ENCODE data around the gene PROB1.
"Not testable (repeated sequence)": the region's sequence is repeated elsewhere in the genome, so short reads cannot be mapped to it uniquely, and the experiment has no call there.

Gene PROB1

GRCh38 chr5:139394654-139395566, at the start of gene PROB1:
PROB1 (minus strand) TSS chr5:139395104; CDS start chr5:139395081, 23 bp downstream.
- DNase-seq, result peak in 6 of 51 donors; percentile 13 to 38 (median 16)

DNA sequence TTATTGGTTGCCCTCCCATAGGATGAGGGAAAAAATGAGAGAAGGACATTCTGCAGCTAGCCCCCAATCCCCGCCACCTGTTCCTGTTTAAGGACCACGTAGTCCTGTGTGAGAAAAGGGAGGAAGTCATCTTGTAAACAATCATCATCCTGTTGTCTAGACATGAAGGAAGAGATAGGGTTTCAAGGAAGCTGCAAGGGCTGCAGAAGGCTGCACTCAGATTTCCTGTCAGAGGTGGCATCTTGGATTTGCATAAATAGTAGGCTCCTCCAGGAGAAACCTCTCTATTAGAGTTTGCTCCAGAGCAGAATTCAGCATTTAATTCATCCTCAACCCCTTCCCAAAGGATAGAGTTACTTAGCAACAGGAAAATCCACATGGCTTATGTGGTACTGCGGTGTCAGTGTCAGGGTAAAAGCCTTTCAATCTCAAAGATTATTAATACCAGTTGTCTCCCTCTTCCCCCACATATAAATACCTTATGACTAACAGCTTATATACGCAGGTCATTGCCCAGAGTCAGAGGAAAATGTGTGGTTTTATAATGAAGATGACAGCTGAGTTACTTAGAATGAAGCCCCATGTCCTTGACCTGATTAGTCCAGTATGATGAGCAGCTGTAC, 49.0 kb upstream of the PROB1 start:
- no peak for DNase-seq

DNA sequence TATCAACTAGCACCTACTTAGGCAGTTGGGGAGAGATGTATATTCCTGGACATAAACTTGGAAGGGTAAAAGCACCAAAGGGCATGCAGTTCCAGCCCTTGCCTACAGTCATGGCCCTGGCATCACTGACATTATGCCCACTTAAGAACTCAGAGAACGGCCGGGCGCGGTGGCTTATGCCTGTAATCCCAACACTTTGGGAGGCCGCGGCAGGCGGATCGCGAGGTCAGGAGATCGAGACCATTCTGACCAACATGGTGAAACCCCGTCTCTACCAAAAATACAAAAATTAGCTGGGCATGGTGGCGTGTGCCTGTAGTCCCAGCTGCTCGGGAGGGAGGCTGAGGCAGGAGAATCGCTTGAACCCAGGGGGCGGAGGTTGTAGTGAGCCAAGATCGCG, 45.5 kb upstream of the PROB1 start:
- not testable (repeated sequence) for DNase-seq

DNA sequence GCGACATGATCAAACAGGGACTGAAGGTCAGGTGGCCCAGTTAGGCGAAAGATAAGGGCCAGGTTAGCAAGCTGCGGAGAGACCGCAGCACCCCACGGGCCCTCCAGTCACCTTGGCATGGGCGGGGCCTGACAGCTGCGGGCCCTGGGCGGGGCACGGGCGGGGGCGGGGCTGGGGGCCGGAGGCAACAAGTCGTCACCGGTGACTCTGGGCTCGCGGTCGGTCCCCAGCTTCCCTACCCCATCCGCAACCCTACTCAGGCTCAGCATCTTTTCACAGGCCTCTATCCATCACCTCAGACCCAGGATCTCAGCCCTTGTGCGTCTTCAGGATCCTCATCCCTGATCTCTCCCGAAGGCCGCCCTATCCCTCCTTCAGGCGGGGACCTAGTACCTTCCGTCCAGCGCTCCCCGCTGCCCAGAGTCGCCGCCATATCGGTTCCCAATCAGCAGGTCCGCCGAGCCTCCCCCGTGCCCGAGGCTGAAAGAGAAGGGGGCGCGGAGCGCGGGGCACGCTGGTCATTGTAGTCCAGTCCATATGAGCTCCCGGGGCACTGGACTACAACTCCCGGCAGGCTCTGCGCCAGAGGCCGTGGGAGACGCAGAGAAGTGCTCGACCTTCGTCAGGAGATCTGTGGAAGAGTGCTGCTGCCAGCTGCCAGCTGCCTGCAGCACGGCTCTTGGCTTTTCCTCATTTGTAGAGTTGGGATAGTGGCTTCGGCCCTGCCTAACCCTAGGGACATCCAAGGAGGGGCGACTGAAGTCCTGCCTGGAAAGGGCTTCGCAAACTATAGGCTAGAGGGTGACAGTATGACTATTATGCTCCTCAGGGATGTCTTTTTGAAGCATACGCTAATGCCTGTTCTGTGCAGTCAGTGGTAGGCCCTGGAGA, 44.4 kb upstream of the PROB1 start, which contains the start of gene DNAJC18:
DNAJC18 (minus strand) TSS at position 513 of the 891 bp plus-strand sequence; CDS start at position 433, 80 bp downstream.
- DNase-seq, result peak; percentile 56 to 98 (median 90)

- peak in 2 of 51 donors; percentile 33 to 64 for DNase-seq
Observed at GRCh38 chr5:139438707-139439012, 43.8 kb upstream of the PROB1 start.

DNA sequence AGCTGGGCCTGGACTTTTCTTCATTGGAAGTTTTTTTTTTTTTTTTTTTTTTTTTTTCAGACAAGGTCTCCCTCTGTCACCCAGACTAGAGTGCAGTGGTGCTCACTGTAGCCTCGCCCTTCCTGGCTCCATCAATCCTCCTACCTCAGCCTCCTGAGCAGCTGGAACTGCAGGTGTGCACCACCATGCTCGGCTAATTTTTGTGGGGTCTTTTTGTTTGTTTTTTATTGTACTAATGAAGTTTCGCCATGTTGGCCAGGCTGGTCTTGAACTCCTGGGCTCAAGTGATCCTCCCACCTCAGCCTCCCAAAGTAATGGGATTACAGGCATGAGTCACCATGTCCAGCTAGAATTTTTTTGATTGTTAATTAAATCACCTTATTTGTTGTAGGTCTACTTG, 40.8 kb upstream of the PROB1 start:
- no peak for DNase-seq

DNA sequence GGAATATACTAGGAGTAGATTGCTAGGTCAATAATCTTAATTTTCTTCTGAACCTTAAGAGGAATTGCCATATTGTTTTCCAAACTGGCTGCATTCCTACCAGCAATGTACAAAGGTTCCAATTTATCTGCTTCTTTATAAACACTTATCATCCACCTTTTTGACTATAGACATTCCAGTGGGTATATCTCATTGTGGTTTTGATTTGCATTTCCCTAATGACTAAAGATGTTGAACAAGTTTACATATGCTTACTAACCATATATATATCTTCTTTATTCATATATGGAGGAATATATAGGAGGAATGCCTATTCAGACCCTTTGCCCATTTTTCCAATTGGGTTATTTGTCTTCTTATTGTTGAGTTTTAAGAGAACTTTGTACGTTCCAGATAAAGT, 36.8 kb upstream of the PROB1 start:
- no peak for DNase-seq

DNA sequence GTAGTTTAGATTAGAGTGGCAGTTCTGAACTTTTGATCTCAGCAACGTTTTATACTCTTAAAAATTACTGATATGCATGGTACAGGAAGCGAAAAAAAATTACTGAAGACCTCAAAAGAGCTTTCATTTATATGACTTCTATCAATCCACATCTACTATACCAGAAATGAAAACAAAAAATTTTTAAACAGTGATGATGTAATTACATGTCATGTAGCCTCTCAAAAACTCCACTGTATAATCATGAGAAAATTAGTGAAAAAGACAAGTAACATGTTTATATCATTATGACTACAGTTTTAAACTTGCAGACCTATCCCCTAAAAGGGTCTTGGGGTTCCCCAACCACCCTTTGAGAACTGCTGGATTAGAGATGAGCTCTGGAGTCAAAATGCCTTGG, 35.1 kb upstream of the PROB1 start:
- no peak for DNase-seq

GRCh38 chr5:139426203-139426885, 31.4 kb upstream of the PROB1 start:
- DNase-seq, result no peak

DNA sequence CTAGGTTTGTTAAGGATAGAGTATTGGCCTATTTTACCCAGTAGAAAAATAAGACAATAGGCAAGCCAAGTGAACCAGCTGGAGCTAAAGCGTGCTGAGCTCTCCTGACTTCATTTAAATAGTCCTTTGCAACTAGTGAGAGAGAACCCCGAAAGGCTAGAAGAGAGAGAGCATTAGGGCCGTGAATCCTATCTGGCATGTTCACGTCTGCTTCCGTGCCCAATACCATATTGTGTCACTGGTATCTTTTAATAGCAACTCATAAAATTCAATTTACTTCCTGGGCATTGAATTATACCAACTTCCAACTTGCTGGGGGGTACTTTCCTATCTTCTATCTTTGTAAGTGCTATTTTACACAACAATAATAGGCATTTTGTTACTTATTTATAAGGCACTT, 30.6 kb upstream of the PROB1 start:
- no peak for DNase-seq

DNA sequence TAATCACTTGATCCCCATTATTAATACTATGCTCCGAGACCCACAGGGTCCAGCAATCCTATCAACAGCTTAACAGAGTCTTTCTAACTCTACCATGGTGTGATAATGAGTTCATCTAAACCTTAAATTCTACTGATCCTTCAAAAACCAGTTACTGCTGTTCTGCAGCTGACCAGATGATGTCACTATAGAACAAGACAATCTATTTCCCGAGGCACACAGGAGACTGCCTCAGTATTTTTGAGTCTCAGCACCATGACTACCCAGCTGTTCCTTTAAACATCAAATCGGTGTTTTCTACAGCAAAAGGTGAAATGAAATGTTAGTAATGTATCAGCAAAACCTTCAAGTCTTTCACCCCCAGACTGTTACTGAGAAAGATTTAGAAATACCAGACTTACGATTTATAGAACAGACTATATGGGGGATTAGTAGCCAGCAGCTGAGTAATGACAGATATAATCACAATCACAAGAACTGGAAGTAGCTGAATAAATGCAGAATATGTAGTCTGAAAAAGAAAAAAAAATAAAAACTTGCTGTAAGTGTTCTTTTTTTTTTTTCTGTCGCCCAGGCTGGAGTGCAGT, 27.5 kb upstream of the PROB1 start:
- DNase-seq, result peak in 10 of 51 donors; percentile 4 to 67 (median 22)

- DNase-seq, result no peak
Observed at GRCh38 chr5:139419226-139420192, 24.6 kb upstream of the PROB1 start.

GRCh38 chr5:139418793-139419192, 23.9 kb upstream of the PROB1 start:
- no peak for DNase-seq

DNA sequence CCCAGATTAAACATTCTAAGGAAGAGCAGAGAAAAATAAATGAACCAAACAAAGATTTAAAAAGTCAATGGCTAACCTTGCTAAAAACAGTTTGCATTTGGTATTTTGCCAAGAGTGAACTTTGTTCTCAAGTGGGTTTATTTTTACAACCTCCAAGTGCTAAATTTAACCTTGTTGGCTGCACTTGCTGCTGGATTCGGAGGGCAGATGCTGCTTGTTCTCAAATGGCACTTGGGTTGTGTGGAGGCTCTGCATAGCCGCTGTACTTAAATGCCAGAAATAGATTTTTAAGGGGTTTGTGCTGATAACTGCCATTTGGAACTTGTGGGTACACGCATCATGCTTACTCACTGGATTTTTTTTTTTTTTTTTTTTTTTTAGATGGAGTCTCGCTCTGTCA, 22.3 kb upstream of the PROB1 start:
- DNase-seq, result peak in 2 of 51 donors; percentile 21 to 32

DNA sequence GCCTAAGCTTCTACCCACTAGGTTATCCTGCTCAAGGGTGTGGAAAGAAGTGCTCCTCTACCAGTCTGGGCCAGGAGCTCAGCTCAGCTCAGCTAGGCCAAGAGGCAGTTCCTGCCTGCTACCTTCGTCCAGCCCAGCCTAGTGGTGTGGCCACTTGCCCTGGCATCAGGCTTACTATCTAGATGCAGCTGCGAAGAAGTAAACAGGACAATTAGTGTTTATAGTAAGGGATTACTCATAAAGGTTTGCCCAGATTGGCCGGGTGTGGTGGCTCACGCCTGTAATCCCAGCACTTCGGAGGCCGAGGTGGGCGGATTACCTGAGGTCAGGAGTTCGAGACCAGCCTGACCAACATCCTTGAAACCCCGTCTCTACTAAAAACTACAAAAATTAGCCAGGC, 21.7 kb upstream of the PROB1 start:
- DNase-seq, result no peak

DNA sequence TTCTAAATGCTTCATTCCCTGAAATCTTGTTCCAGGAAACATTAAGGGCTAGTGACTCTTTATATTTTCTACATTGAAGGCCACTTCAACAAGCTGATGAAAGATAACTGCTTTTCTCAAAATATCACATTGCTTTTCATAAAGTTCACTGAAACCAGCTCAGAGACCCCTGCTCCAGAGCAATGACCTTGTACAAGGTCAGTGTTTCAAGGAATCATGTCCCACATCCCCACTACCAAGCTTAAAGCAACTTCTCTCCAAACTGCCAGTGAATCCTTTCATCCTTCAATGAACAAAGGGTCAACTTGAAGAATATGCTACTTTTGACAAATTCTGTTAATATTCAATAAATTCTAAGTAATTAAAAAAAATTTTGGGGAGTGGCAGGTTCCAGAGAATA, 21.0 kb upstream of the PROB1 start:
- no peak for DNase-seq

DNA sequence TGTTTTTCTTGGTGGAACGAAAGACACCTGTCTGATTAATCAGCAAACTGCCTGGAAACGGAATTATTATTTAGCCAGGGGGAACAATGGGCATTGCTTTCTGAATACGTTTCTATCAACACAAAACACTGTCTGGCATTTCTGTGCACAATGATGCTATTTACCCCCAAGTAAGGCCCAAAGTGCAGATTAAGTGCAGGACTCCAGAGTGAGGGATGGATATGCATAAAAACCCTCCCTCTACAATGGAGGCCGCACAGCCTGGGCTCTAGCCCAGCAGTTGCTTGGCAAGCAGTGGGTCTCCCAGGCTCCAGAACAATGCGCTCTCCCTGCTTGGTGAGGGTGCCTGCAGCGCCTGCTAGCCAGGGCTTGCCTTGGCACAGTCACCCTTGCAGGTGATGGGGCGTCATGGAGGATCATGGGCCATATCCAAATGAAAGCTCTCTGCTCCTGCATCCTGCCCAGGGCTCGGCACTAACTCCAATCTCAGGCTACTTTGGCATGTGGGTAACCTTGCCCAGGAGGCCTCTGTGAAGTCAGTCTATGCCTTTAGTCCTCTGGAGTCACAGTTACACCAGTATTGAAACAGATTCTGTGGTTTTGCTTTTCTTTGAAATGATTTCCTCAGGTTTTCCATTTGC, 20.4 kb upstream of the PROB1 start:
- DNase-seq, result peak in 49 of 51 donors; percentile 14 to 94 (median 68)

DNA sequence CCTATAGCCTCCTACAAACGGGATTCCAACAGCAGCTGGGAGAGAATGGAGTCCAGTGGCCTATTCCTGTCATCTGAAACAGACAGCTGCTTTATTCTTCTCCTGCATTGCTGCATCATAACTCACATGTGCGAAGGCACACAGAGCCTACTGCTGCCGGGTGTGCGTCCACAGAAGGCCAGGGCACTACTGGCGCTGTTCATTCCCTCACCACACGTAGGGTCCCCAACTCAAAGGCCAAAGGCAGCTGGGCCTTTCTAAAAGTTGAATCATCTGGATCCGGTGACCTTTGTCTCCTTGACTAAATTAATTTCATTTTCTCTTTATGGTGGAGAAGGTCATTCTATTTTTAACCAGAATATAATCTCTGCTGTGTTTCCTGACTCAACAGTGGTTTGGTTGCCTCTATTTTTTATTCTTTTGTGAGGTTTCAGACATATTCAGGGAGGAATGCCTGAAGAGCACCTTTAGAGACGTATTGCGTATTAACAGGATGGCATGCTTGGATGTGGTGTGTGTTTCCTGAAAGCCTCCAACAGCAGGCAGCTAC, 19.8 kb upstream of the PROB1 start:
- DNase-seq, result peak in 12 of 51 donors; percentile 19 to 55 (median 39)

DNA sequence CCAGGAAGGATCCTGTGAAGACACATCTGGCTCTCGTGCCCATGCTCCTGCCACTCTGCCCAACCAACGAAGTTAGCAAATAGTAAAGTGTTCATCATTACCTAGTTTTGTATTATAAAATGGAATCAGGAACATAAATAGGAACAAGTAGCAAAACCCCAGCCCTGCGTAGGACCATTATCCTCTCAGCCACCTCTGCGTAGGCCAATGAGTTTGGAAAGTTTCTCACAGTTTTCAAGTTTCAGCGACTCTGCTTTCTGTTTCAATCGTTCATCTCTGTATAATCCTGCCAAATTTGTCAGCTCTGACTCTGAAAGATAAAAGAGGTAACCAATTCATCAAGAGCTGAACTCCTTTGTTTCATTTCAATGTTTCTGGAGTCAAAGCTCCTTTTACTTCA, 19.1 kb upstream of the PROB1 start:
- DNase-seq, result no peak

Measured in hypothalamus (tissue), 51 donors.